ENCODE measurements around the gene RABGAP1L. TPM values are rescaled to one million over a fixed set of nuclear protein-coding genes. Genes with fewer than 3 reads are reported as not detected.
A peak's percentile ranks its signal among the peaks of the same experiment; 100 is the strongest.

Gene RABGAP1L
- total and polyA plus RNA-seq, 10 of the 15 experiments (the other 5 are each of a cell fraction or from before 2014, with no cell fraction given) = 5.8 to 194 (median 113) TPM

GRCh38 chr1:174998569-174999215, 839.4 kb downstream of the RABGAP1L start (continued):
- TF ChIP-seq RAD21 (IDR thresholded peaks at IDR 0.05; ENCODE audit: insufficient read depth, low read depth, low read length) (peak; percentile 75), RAD51 (IDR thresholded peaks at IDR 0.05) (no peak), BMI1 (IDR thresholded peaks at IDR 0.05; ENCODE audit: borderline replicate concordance) (0 out of 2 replicates have a peak, but pooled peaks have one; percentile 25), MEF2A (IDR thresholded peaks at IDR 0.05; ENCODE audit: insufficient read depth, low read depth, low read length) (no peak), JUNB (IDR thresholded peaks at IDR 0.05) (no peak), CBFB (IDR thresholded peaks at IDR 0.05; ENCODE audit: low read depth) (peak; percentile 12; the same call in 1 of the 2 replicates)
- TF ChIP-seq, protein P1, sequence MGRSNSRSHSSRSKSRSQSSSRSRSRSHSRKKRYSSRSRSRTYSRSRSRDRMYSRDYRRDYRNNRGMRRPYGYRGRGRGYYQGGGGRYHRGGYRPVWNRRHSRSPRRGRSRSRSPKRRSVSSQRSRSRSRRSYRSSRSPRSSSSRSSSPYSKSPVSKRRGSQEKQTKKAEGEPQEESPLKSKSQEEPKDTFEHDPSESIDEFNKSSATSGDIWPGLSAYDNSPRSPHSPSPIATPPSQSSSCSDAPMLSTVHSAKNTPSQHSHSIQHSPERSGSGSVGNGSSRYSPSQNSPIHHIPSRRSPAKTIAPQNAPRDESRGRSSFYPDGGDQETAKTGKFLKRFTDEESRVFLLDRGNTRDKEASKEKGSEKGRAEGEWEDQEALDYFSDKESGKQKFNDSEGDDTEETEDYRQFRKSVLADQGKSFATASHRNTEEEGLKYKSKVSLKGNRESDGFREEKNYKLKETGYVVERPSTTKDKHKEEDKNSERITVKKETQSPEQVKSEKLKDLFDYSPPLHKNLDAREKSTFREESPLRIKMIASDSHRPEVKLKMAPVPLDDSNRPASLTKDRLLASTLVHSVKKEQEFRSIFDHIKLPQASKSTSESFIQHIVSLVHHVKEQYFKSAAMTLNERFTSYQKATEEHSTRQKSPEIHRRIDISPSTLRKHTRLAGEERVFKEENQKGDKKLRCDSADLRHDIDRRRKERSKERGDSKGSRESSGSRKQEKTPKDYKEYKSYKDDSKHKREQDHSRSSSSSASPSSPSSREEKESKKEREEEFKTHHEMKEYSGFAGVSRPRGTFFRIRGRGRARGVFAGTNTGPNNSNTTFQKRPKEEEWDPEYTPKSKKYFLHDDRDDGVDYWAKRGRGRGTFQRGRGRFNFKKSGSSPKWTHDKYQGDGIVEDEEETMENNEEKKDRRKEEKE (IDR thresholded peaks at IDR 0.05) = no peak

Data from GM12878 (cell line).